H1 (cell line): Measurements from ENCODE around the gene UBE2B. TPM values are rescaled to one million over a fixed set of nuclear protein-coding genes. Genes with fewer than 3 reads are reported as not detected.
A peak's percentile ranks its signal among the peaks of the same experiment; 100 is the strongest.

Experiments
- CTCF ChIA-PET: fragments of 300-600 bp; sonication (Branson Sonifier 250); formaldehyde crosslinking; loops from one replicate; lab custom pipeline; 2021; ENCODE audit not compliant: partially characterized antibody; lab: Charles Lee
- POLR2A ChIA-PET: fragments of 300-600 bp; sonication (Branson Sonifier 250); formaldehyde crosslinking; loops from one replicate; lab custom pipeline; 2021; ENCODE audit warnings: inconsistent platforms; ENCODE audit not compliant: partially characterized antibody; lab: Charles Lee
- DNase-seq, 2 experiments: peaks; one replicate each; pipeline versions ENCODE4 v3.0.0 to v3.0.0-alpha.2; 2010 to 2022; ENCODE audit warnings: low spot score in 2 of 2, low read depth in 1 of 2, mixed read lengths in 1 of 2
- FAIRE-seq: peaks from 2 replicates; lab custom pipeline; 2011; peaks lifted over from hg19 to GRCh38; lab: Jason Lieb, UNC
- H2AFZ ChIP-seq: 2 replicates; pipeline ENCODE4 v1.8.1; 2012; ENCODE audit warnings: low read length, inconsistent platforms
- H2AK5ac ChIP-seq: 2 replicates; pipeline ENCODE4 v1.6.1; 2013; ENCODE audit warnings: low read depth, low read length
- H2BK120ac ChIP-seq: replicated peaks from 2 replicates; pipeline ENCODE3; 2013; ENCODE audit warnings: low read depth, low read length, inconsistent platforms
- H2BK12ac ChIP-seq: 2 replicates; pipeline ENCODE4 v1.6.1; 2013; ENCODE audit warnings: low read depth, low read length
- H2BK15ac ChIP-seq: 2 replicates; pipeline ENCODE4 v1.6.1; 2013; ENCODE audit warnings: low read length
- H2BK20ac ChIP-seq: 2 replicates; pipeline ENCODE4 v1.6.1; 2013; ENCODE audit warnings: low read length
- H2BK5ac ChIP-seq: 2 replicates; pipeline ENCODE4 v1.6.1; 2013; ENCODE audit warnings: low read depth, low read length
- H3K14ac ChIP-seq: 2 replicates; pipeline ENCODE4 v1.6.1; 2013; ENCODE audit warnings: inconsistent platforms; ENCODE audit not compliant: insufficient read length
- H3K18ac ChIP-seq: 2 replicates; pipeline ENCODE4 v1.6.1; 2013; ENCODE audit warnings: low read length; ENCODE audit errors: extremely low read depth
- H3K23ac ChIP-seq: 2 replicates; pipeline ENCODE4 v1.6.1; 2013; ENCODE audit warnings: inconsistent platforms; ENCODE audit not compliant: insufficient read length
- H3K23me2 ChIP-seq: 2 replicates; pipeline ENCODE4 v1.6.1; 2013; ENCODE audit warnings: low read depth, low read length
- H3K27ac ChIP-seq: 2 replicates; pipeline ENCODE4 v1.6.1; 2011; ENCODE audit warnings: low read depth, low read length, inconsistent platforms
- H3K27me3 ChIP-seq, 4 experiments: replicated peaks in 1 of 4; 1 replicate in 1 of 4; 2 replicates in 3 of 4; pipeline versions ENCODE4 v1.6.1 to v1.8.1; 2011 to 2013; ENCODE audit warnings: low read length in 3 of 4, mild to moderate bottlenecking in 3 of 4, inconsistent platforms in 2 of 4, mixed read lengths in 2 of 4, moderate library complexity in 1 of 4; ENCODE audit not compliant: control insufficient read depth in 3 of 4, insufficient read depth in 3 of 4; ENCODE audit errors: extremely low read depth in 1 of 4
- H3K36me3 ChIP-seq, 4 experiments: 2 replicates each; pipeline versions ENCODE4 v1.6.1 to v1.8.1; 2011 to 2013; ENCODE audit warnings: mild to moderate bottlenecking in 4 of 4, low read length in 3 of 4, moderate library complexity in 2 of 4, control low read depth in 1 of 4, inconsistent platforms in 1 of 4; ENCODE audit not compliant: insufficient read depth in 4 of 4, control insufficient read depth in 2 of 4
- H3K4ac ChIP-seq: replicated peaks from 2 replicates; pipeline ENCODE3; 2013; ENCODE audit warnings: low read length, low read depth, mixed read lengths, inconsistent platforms; ENCODE audit not compliant: insufficient read length
- H3K4me1 ChIP-seq, 4 experiments: replicated peaks in 1 of 4; 1 replicate in 1 of 4; 2 replicates in 3 of 4; pipeline versions ENCODE4 v1.6.1 to v1.8.1; 2011 to 2013; ENCODE audit warnings: low read length in 3 of 4, inconsistent platforms in 2 of 4, mixed read lengths in 1 of 4; ENCODE audit not compliant: insufficient read depth in 4 of 4, control insufficient read depth in 3 of 4
- H3K4me2 ChIP-seq, 2 experiments: 2 replicates each; pipeline versions ENCODE4 v1.6.1 to v1.8.1; 2011 to 2013; ENCODE audit warnings: low read depth in 2 of 2, low read length in 2 of 2, control low read depth in 1 of 2, inconsistent platforms in 1 of 2, mild to moderate bottlenecking in 1 of 2; ENCODE audit not compliant: insufficient read depth in 1 of 2
- H3K4me3 ChIP-seq, 4 experiments: fragments of 200-600, 300-600 bp in 1 of 4; sonication (generic), shearing (Covaris generic), sonication (Bioruptor Twin) in 1 of 4; 2 replicates each; pipeline versions ENCODE4 v1.5.1 to v1.8.1; 2011 to 2016; ENCODE audit warnings: low read length in 4 of 4, low read depth in 3 of 4, control low read depth in 2 of 4, inconsistent platforms in 2 of 4, mild to moderate bottlenecking in 2 of 4, mixed read lengths in 1 of 4, moderate library complexity in 1 of 4; ENCODE audit not compliant: insufficient read depth in 2 of 4; ENCODE audit errors: extremely low read depth in 1 of 4
- H3K56ac ChIP-seq: replicated peaks from 2 replicates; pipeline ENCODE3; 2013; ENCODE audit warnings: low read depth, mild to moderate bottlenecking, mixed read lengths, low read length, inconsistent platforms; ENCODE audit not compliant: insufficient read length
- H3K79me1 ChIP-seq: 2 replicates; pipeline ENCODE4 v1.6.1; 2013; ENCODE audit warnings: low read depth, low read length, control low read depth
- H3K79me2 ChIP-seq, 2 experiments: 2 replicates each; pipeline versions ENCODE4 v1.6.1 to v1.8.1; 2012 to 2013; ENCODE audit warnings: low read length in 2 of 2, mild to moderate bottlenecking in 2 of 2, inconsistent platforms in 1 of 2; ENCODE audit not compliant: insufficient read depth in 2 of 2, control insufficient read depth in 1 of 2
- H3K9ac ChIP-seq, 4 experiments: replicated peaks in 1 of 4; 1 replicate in 1 of 4; 2 replicates in 3 of 4; pipeline versions ENCODE4 v1.6.1 to v1.8.1; 2011 to 2013; ENCODE audit warnings: low read depth in 3 of 4, low read length in 3 of 4, control low read depth in 2 of 4, mild to moderate bottlenecking in 2 of 4, moderate library complexity in 2 of 4, inconsistent platforms in 1 of 4; ENCODE audit errors: extremely low read depth in 1 of 4
- H3K9me3 ChIP-seq, 2 experiments: 2 replicates each; pipeline versions ENCODE4 v1.6.1 to v1.8.1; 2012 to 2013; ENCODE audit warnings: mild to moderate bottlenecking in 2 of 2, moderate library complexity in 2 of 2, control low read depth in 1 of 2, inconsistent platforms in 1 of 2, low read depth in 1 of 2, low read length in 1 of 2, mixed read lengths in 1 of 2; ENCODE audit not compliant: insufficient read depth in 2 of 2
- H4K20me1 ChIP-seq, 2 experiments: replicated peaks in 1 of 2; 2 replicates each; pipeline versions ENCODE3 to v1.8.1; 2011 to 2013; ENCODE audit warnings: inconsistent platforms in 2 of 2, low read length in 2 of 2, mild to moderate bottlenecking in 1 of 2; ENCODE audit not compliant: insufficient read depth in 2 of 2, control insufficient read depth in 1 of 2
- H4K5ac ChIP-seq: 2 replicates; pipeline ENCODE4 v1.6.1; 2013; ENCODE audit warnings: low read length, low read depth, mixed read lengths, inconsistent platforms; ENCODE audit not compliant: insufficient read length
- H4K8ac ChIP-seq: 2 replicates; pipeline ENCODE4 v1.8.0; 2013; ENCODE audit warnings: mild to moderate bottlenecking, moderate library complexity, low read length, inconsistent platforms; ENCODE audit not compliant: insufficient read depth; ENCODE audit errors: extremely low read depth
- H4K91ac ChIP-seq: replicated peaks from 2 replicates; pipeline ENCODE3; 2013; ENCODE audit warnings: low read length, mixed read lengths, inconsistent platforms; ENCODE audit not compliant: insufficient read length
- CHD1 ChIP-seq: IDR thresholded peaks from 2 replicates; pipeline ENCODE4 v1.6.1; 2012; ENCODE audit warnings: low read depth, low read length, improper control_type of control experiment
- EGR1 ChIP-seq: IDR thresholded peaks from 2 replicates; pipeline ENCODE4 v1.6.1; 2011; ENCODE audit warnings: low read depth, low read length, borderline replicate concordance
- GABPA ChIP-seq: IDR thresholded peaks from 2 replicates; pipeline ENCODE4 v1.6.1; 2011; ENCODE audit warnings: mild to moderate bottlenecking, low read length, moderate library complexity, borderline replicate concordance; ENCODE audit not compliant: insufficient read depth
- KDM1A ChIP-seq: fragments of 200-600, 300-600 bp; sonication (generic); IDR thresholded peaks from 2 replicates; pipeline ENCODE4 v1.7.1; 2016; ENCODE audit warnings: mild to moderate bottlenecking, low read length, borderline replicate concordance
- KDM5A ChIP-seq: fragments of 200-600 bp; IDR thresholded peaks from 2 replicates; pipeline ENCODE4 v1.7.1; 2012; ENCODE audit warnings: mild to moderate bottlenecking, low read length, inconsistent platforms, mixed read lengths
- MAX ChIP-seq: IDR thresholded peaks from 2 replicates; pipeline ENCODE4 v1.6.1; 2012; ENCODE audit warnings: inconsistent platforms
- POLR2AphosphoS5 ChIP-seq: IDR thresholded peaks from 2 replicates; pipeline ENCODE4 v1.6.1; 2011; ENCODE audit warnings: low read depth, low read length
- RFX5 ChIP-seq: IDR thresholded peaks from 2 replicates; pipeline ENCODE4 v1.6.1; 2011; ENCODE audit warnings: low read depth, low read length, improper control_type of control experiment, borderline replicate concordance
- RXRA ChIP-seq: IDR thresholded peaks from 2 replicates; pipeline ENCODE4 v1.6.1; 2011; ENCODE audit warnings: low read depth, mild to moderate bottlenecking, low read length, moderate library complexity; ENCODE audit not compliant: insufficient read depth
- SIN3A ChIP-seq, 2 experiments: IDR thresholded peaks in 1 of 2; conservative IDR thresholded peaks in 1 of 2; 2 replicates each; pipeline ENCODE4 v1.6.1; 2011 to 2012; ENCODE audit warnings: low read length in 2 of 2, improper control_type of control experiment in 1 of 2, low read depth in 1 of 2, mild to moderate bottlenecking in 1 of 2
- SIRT6 ChIP-seq: IDR thresholded peaks from one replicate; pipeline ENCODE4 v1.7.1; 2012; ENCODE audit warnings: low read length, inconsistent platforms
- SP2 ChIP-seq: IDR thresholded peaks from 2 replicates; pipeline ENCODE4 v1.6.1; 2012; ENCODE audit warnings: mild to moderate bottlenecking, low read length, inconsistent platforms
- TBP ChIP-seq: IDR thresholded peaks from 2 replicates; pipeline ENCODE4 v1.6.1; 2011; ENCODE audit warnings: low read depth, low read length, improper control_type of control experiment
- TCF12 ChIP-seq: IDR thresholded peaks from 2 replicates; pipeline ENCODE4 v1.6.1; 2011; ENCODE audit warnings: low read depth, mild to moderate bottlenecking, low read length
- ZNF274 ChIP-seq: IDR thresholded peaks from 2 replicates; pipeline ENCODE4 v1.7.0; 2012; ENCODE audit warnings: low read length, borderline replicate concordance; ENCODE audit errors: extremely low read depth
- WGBS, 2 experiments: shearing (Covaris generic) in 1 of 2; methylation state at CpG; one replicate each; pipeline versions ENCODE4 v1.1.6 to v1.1.7; 2013 to 2015; ENCODE audit warnings: low lambda C conversion rate in 2 of 2, mixed read lengths in 2 of 2, inconsistent platforms in 1 of 2, low coverage in 1 of 2, missing lambda C conversion rate in 1 of 2; ENCODE audit not compliant: insufficient replicate concordance in 2 of 2, insufficient coverage in 1 of 2, insufficient read length in 1 of 2; ENCODE audit errors: extremely low coverage in 1 of 2, missing lambda C conversion rate in 1 of 2; 5-methylcytosine and 5-hydroxymethylcytosine counted together
- polyA plus RNA-seq, 7 experiments: library from polyadenylated mRNA; depleted of rRNA in 3 of 7; stranded (reverse) in 5 of 7; unstranded in 2 of 7; fragments of >200 nt in 5 of 7; fragments of 200-250 nt in 2 of 7; gene quantifications; 1 replicate in 5 of 7; 2 replicates in 1 of 7; 4 replicates in 1 of 7; pipeline versions ENCODE4 v1.2.1 to v1.2.3, GENCODE V29; 2011 to 2013; ENCODE audit warnings: missing spikeins in 2 of 7, mixed read lengths in 2 of 7
- total RNA-seq: library from RNA; stranded (reverse); fragmentation: NEBNext Ultra II Directional; extraction: Animal tissue kit (Norgen Biotek cat#: 25700); gene quantifications from 2 replicates; pipeline ENCODE4 v1.2.1, GENCODE V29; 2021

UBE2B gene
- total and polyA plus RNA-seq, 2 of the 8 experiments (the other 6 are each of a cell fraction or from before 2014, with no cell fraction given), result 15.9 to 46.8 TPM

GRCh38 chr5:134403951-134404350 is 32.6 kb downstream of the UBE2B start:
- peak overlapping the region; percentile 25; the same call in 1 of the 2 replicates for H4K8ac ChIP-seq
- peaks cover 2 to 4% of the 10 kb centered on the region in 2 experiments; a peak in 3 of 4 replicates for H3K79me2 ChIP-seq
- H2BK120ac ChIP-seq, result no peak overlapping the region
- H4K20me1 ChIP-seq, result no peaks in the 10 kb centered on the region
- H2BK20ac ChIP-seq, result no peak overlapping the region
- H3K23ac ChIP-seq, result no peak overlapping the region
- H3K23me2 ChIP-seq, result no peaks in the 10 kb centered on the region
- no peak overlapping the region for H3K18ac ChIP-seq
- 0 out of 2 replicates have a peak, but pooled peaks cover 2% of the 10 kb centered on the region for H3K79me1 ChIP-seq
- DNase-seq (no peak), FAIRE-seq (no peak)
- no peaks in the 10 kb centered on the region for H3K9me3 ChIP-seq
- H4K91ac ChIP-seq, result no peak overlapping the region
- no peak overlapping the region for H3K56ac ChIP-seq
- POLR2A ChIA-PET, result interaction anchor here (0.6 to 1.6 kb wide), 5 partner anchors 8 to 37 kb away, joined by 3 to 8 read pairs (median 3); partner anchors contain the start of gene CDKL3
- H3K4me1 ChIP-seq, result no peaks in the 10 kb centered on the region
- H3K14ac ChIP-seq, result no peak overlapping the region
- H3K4ac ChIP-seq, result no peak overlapping the region
- H3K36me3 ChIP-seq, result peaks cover 0 to 31% (median 6%) of the 10 kb centered on the region in 4 experiments; a peak in 4 of 8 replicates
- no peak overlapping the region for H3K4me3 ChIP-seq
- H3K9ac ChIP-seq, result no peak overlapping the region
- H4K5ac ChIP-seq, result no peak overlapping the region
- H3K27me3 ChIP-seq, result no peaks in the 10 kb centered on the region
- no peak overlapping the region for H3K4me2 ChIP-seq
- H2AK5ac ChIP-seq, result no peak overlapping the region
- H2AFZ ChIP-seq, result no peak overlapping the region
- WGBS, 2 experiments, result 95% methylated on average over 5 of the region's 5 CpGs; no CpG with 5 or more reads in 1 of the 2 experiments
- H2BK5ac ChIP-seq, result no peak overlapping the region
- H2BK12ac ChIP-seq, result no peak overlapping the region
- no peak overlapping the region for H3K27ac ChIP-seq
- H2BK15ac ChIP-seq, result no peak overlapping the region
- CTCF ChIA-PET, result interaction anchor here (0.9 to 2.2 kb wide), 6 partner anchors 12 to 183 kb away, joined by 3 to 7 read pairs (median 4); no protein-coding TSS in a partner anchor
- TF ChIP-seq POLR2AphosphoS5, result no peak
- no peak for TF ChIP-seq SIN3A (conservative IDR thresholded peaks at IDR 0.05 in 1 of 2, IDR thresholded peaks at IDR 0.05 in 1 of 2; ENCODE audit: low read depth in 1 of 2, low read length in 2 of 2)
- no peak for TF ChIP-seq MAX
- TF ChIP-seq ZNF274, result no peak
- TF ChIP-seq SP2, result no peak
- no peak for TF ChIP-seq TCF12
- no peak for TF ChIP-seq EGR1
- TF ChIP-seq GABPA, result no peak
- no peak for TF ChIP-seq KDM5A
- TF ChIP-seq RFX5, result no peak
- TF ChIP-seq SIRT6, result no peak
- TF ChIP-seq RXRA, result no peak
- no peak for TF ChIP-seq KDM1A
- no peak for TF ChIP-seq TBP
- no peak for TF ChIP-seq CHD1
